ENCODE data around the gene HCN2. TPM values are rescaled to one million over a fixed set of nuclear protein-coding genes. Genes with fewer than 3 reads are reported as not detected.
A peak's percentile ranks its signal among the peaks of the same experiment; 100 is the strongest.

Gene HCN2
- total RNA-seq, 4 donors from 2014 or later = 0.15 to 0.57 (median 0.29) TPM; not detected in 1

DNA sequence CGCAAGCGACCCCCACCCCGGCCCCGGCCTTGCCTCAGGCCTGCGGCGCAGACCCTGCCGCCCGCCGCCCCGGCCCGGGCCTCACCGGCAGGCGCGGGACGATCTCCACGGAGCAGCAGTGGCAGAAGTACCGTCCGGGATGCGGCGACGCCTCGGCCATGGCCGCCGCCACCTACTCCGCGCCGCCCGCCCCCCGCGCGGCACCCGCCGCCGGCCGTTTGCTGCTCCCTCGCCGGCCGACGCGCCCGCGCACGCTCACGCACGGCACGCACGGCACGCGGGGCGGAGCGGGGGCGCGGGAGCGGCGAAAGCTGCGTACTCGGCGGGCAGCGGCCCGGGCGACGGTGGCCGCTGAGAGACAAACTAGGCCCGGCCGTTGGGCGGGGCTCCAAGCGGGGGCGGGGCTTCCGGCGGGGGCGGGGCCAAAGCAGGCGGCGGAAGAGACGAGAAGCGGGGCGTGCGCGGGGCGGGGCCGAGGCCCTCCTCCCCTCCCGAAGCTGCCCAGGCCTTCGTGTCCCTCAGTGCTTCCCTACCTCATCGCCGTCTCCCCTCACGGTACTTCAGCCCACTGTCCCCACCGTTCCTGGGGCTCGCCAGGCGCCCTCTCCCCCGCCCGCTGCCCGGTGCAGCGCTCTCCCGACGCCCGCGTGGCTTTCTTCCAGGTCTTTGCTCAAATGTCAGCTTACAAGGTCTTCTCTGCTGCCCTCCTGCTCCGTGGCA lies 73.4 kb downstream of the HCN2 start, which contains the start of gene RNF126:
Gene RNF126, minus strand, starts transcription at position 253 of the 720 bp plus-strand sequence. Its CDS starts 93 bp downstream, at position 160.
- intact Hi-C loops (cut with DNase I) = no loop called here
- TF ChIP-seq CTCF (IDR thresholded peaks at IDR 0.05) (no peak), POLR2A (IDR thresholded peaks at IDR 0.05) (peak in 3 of 4 donors; percentile 32 to 76 (median 75))
- WGBS, 2 donors = 1% methylated on average over 17 to 20 of the region's 97 CpGs
- peak; percentile 46 for DNase-seq
- Histone ChIP-seq H3K27ac (peak within 1 kb of the TSS; percentile 97 to 99 (median 98)), H3K27me3 (no peaks in the 10 kb centered on the region), H3K36me3 (peaks cover 0 to 6% (median 0%) of the 10 kb centered on the region in 3 donors), H3K4me3 (peak within 1 kb of the TSS; percentile 85 to 100 (median 98)), H3K4me1 (peaks cover 47 to 63% (median 50%) of the 10 kb centered on the region in 3 donors), H3K9me3 (no peaks in the 10 kb centered on the region)

DNA sequence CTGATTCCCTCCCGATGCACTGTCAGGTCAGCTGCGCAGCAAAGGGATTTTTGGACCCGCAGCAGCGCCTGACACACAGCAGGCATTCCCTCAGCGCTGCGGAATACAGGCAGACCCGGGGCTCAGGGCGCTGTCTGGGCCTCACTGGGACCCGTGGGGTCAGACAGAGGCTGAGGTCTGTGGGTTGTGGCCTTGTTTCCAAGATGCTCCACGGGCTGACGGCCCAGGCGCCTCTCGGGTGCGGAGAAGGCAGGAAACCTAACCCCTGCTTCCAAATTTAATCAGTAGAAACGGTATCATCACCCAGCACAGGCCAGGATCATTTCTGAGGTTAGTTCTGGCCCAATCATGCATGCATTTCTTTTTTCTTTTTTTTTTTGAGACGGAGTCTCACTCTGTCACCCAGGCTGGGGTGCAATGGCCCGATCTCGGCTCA lies 74.0 kb downstream of the HCN2 start:
- TF ChIP-seq CTCF (IDR thresholded peaks at IDR 0.05) = peak in 1 of 6 experiments; percentile 5
- no peak for TF ChIP-seq POLR2A (IDR thresholded peaks at IDR 0.05)
- no peak for DNase-seq
- Histone ChIP-seq H3K4me1 (peaks cover 41 to 57% (median 45%) of the 10 kb centered on the region in 3 donors), H3K27me3 (no peaks in the 10 kb centered on the region), H3K4me3 (peak overlapping the region; percentile 17 to 100 (median 92)), H3K9me3 (no peaks in the 10 kb centered on the region), H3K27ac (peak overlapping the region; percentile 97 to 99 (median 98)), H3K36me3 (no peaks in the 10 kb centered on the region)
- WGBS, 2 donors = 23 to 24% methylated on average over 7 to 9 of the region's 18 CpGs
- intact Hi-C loops (cut with DNase I) = no loop called here

GRCh38 chr19:664913-665443 lies 75.3 kb downstream of the HCN2 start:
- intact Hi-C loops (cut with DNase I) = loop anchor here (5.0 kb wide), 1 partner anchor 67 kb away; no protein-coding TSS in a partner anchor
- H3K4me1 ChIP-seq = peaks cover 28 to 44% (median 34%) of the 10 kb centered on the region in 3 donors
- H3K27me3 ChIP-seq = no peaks in the 10 kb centered on the region
- no peaks in the 10 kb centered on the region for H3K36me3 ChIP-seq
- peak overlapping the region in 3 of 4 donors; percentile 3 to 55 (median 15) for H3K4me3 ChIP-seq
- no peaks in the 10 kb centered on the region for H3K9me3 ChIP-seq
- DNase-seq = no peak
- peak overlapping the region in 2 of 4 donors; percentile 15 to 97 for H3K27ac ChIP-seq
- WGBS, 2 donors = 5 to 12% methylated on average over 7 to 10 of the region's 24 CpGs
- TF ChIP-seq POLR2A (IDR thresholded peaks at IDR 0.05) = no peak
- TF ChIP-seq CTCF (IDR thresholded peaks at IDR 0.05) = peak; percentile 82 to 95 (median 92)

Other genes starting within 250 kb of the HCN2 start
- 10 to 100 TPM; 11.7 to 31.5 (median 14.9) TPM for gene MIER2, start 245.1 kb upstream of the HCN2 start, total RNA-seq
- gene C2CD4C, start 180.7 kb upstream of the HCN2 start, total RNA-seq = 1 to 10 TPM in 1 of 4 donors, under 1 TPM in 3; 0.15 to 1.1 (median 0.45) TPM
- gene SHC2, start 128.8 kb upstream of the HCN2 start, total RNA-seq = 10 to 100 TPM in 1 of 4 donors, 1 to 10 TPM in 3; 1.1 to 10.2 (median 4.7) TPM
- gene MADCAM1, start 93.4 kb upstream of the HCN2 start, total RNA-seq = under 1 TPM in 2 of 4 donors, not detected in 2; 0.19 to 0.40 TPM
- gene TPGS1, start 82.4 kb upstream of the HCN2 start, total RNA-seq = 10 to 100 TPM; 29.3 to 46.7 (median 35.6) TPM
- 10 to 100 TPM; 33.5 to 53.5 (median 34.5) TPM for gene CDC34, start 58.1 kb upstream of the HCN2 start, total RNA-seq
- gene GZMM, start 45.8 kb upstream of the HCN2 start, total RNA-seq = under 1 TPM in 3 of 4 donors, not detected in 1; 0.48 to 0.95 (median 0.57) TPM
- gene BSG, start 17.3 kb upstream of the HCN2 start, total RNA-seq = 100 to 1,000 TPM; 182 to 408 (median 289) TPM
- gene POLRMT, start 43.7 kb downstream of the HCN2 start, total RNA-seq = 10 to 100 TPM; 23.5 to 32.3 (median 25.0) TPM
- gene FGF22, start 50.0 kb downstream of the HCN2 start, total RNA-seq = 1 to 10 TPM in 1 of 4 donors, under 1 TPM in 1, not detected in 2; 0.38 to 1.6 TPM
- 100 to 1,000 TPM in 2 of 4 donors, 10 to 100 TPM in 2; 82.1 to 118 (median 98.4) TPM for gene RNF126, start 73.3 kb downstream of the HCN2 start, total RNA-seq
- 10 to 100 TPM in 3 of 4 donors, 1 to 10 TPM in 1; 4.4 to 43.3 (median 17.7) TPM for gene FSTL3, start 86.5 kb downstream of the HCN2 start, total RNA-seq
- not detected for gene PRSS57, start 105.6 kb downstream of the HCN2 start, total RNA-seq
- gene PALM, start 119.1 kb downstream of the HCN2 start, total RNA-seq = 10 to 100 TPM in 1 of 4 donors, 1 to 10 TPM in 3; 2.6 to 19.3 (median 6.5) TPM
- 1 to 10 TPM in 2 of 4 donors, under 1 TPM in 1, not detected in 1; 0.11 to 1.3 (median 1.0) TPM for gene MISP, start 161.2 kb downstream of the HCN2 start, total RNA-seq
- 100 to 1,000 TPM; 139 to 167 (median 156) TPM for gene PTBP1, start 207.6 kb downstream of the HCN2 start, total RNA-seq
- not detected for gene PLPPR3, start 232.1 kb downstream of the HCN2 start, total RNA-seq
- not detected for gene AZU1, start 238.0 kb downstream of the HCN2 start, total RNA-seq